GM18858 (cell line): ENCODE measurements around the gene C2orf72.

Experiments
- ATAC-seq: cut with Tn5 transposase; IDR thresholded peaks from one replicate; pipeline ENCODE4 v1.9.1; 2021; ENCODE audit not compliant: unreplicated experiment

C2orf72 gene

DNA sequence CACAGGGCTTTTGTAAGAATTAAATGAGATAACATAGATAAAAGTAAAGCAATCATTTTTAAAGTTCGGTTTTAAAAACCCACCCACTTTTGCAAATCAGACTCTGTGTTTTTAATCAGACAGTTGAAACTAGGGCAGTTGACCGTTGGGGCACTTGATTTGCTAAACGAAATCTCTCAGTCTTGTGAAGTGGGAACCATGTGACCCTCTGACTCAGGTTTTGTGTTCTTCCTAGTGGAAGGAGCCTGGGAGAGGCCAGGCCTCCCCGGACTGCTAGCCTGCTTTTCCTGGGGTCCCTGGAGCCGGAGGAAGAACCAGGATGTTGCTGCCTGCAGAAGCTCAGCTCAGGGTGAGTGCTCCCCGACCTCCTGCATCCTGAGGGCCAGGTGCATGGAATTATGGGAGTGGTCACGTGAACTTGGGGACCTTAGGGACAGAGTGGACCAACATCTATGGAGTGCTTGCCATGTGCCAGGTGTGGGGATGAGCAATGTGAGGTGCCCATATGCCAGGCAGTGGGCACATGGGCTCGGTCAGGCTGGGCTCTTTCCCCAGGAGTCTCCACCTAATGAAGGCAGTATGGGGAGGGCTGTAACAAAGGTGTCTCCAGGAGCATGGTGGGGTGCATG lies 3.9 kb downstream of the C2orf72 start:
- no peak for ATAC-seq

DNA sequence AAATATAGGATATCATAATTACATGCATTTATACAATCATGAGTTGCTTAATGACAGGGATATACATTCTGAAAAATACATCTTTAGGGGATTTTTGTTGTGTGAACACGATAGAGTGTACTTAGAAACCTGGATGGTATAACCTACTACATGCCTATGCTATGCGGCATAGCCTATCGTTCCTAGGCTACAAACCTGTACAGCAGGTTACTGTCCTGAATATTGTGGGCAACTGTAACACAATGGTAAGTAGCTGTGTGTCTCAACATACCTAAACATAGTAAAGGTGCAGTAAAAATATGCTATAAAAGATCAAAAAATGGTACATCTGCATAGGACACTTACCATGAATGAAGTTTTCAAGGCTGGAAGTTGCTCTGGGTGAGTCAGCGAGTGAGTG lies 6.5 kb downstream of the C2orf72 start:
- no peak for ATAC-seq

DNA sequence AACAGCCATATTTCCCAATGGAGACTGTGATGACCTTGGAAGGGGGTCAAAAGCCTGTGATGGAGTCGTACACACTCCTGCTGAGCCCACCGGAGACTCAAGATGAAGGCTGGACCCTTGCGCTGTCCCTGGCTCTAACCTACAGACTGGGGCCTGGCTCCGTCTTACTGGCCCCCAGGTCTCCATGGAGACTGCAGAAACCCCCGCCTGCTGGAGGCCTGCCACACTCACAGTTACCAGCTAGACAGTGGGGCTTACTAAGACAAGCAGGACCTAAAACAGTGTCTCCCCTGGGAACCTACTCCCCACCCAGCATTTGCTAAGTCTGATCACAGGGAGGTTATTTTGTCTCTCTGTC lies 9.6 kb downstream of the C2orf72 start:
- ATAC-seq = no peak

DNA sequence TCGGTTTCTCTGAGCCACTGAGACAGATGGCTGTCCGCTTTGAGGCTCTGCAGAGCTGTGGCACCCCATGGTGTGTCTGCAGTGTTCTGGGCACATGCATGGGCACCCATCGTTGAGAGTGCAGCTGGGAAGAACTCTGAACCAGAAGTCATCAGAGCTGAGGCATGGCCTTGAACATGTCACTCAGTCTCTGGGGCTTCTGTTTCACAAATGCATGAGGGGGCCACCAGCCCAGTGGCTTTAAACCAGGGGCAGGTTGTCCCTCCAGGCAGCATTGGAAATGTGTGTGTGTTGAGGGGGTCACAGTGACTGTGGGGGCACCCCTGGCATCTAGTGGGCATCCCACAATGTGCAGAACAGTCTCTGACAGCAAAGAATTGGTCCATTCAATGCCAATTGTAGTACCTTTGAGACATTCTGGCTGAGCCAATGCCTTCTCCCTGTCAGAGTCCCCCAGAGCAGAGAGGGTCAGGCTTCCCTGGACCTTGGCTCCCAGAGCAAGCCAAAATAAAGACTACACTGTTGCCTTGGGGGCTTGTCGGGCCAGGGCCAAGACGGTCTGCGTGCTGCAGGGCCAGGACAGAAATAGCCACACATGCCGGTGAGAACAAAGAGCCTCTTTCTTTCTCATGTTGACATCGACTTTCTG lies 10.1 kb downstream of the C2orf72 start:
- no peak for ATAC-seq

DNA sequence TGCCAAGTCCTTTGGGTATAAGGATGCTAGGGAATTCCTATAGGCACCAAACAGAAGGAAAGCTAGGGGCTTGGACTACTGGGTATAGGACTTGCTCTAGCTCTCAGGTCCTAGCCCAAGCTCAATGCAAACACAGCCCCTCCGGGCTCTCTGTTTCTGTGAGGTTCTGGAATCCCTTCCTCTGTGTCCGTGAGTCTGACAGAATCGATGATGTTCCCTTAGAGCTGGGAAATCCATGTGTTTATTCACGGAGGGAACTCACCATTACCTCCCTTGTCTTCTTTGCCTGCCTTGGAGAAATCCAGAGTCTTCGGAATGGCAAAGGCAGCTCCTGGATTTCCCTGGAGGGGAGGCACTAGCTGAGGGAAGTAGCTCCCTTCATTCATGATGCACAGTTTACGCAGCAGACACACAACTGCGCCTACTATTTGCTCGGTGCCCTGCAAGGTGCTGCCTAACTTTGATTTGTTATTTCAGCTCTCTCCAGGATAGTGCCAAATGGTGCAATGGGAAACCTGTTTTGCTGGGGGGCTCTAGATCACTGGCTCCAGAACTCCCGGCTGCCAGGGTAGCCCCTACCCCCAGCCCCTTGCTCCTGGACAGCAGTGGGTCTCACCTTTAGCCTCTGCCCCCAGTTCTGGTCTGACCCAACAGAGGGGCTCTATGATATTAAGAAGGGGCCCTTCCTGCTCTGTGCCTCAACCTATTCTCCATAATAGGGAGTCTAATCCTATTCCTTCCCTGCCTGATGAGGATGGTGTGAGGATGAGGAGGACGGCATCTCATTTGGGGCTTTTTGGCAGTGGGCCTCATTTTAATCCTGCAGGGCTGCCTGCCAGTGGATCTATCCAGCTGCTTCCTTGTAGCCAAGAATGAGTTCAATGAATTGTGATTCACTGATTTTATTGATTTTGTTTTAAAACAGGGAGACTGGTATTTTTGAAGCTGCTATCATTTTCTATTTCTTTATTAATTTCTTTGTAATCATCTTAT lies 10.9 kb downstream of the C2orf72 start:
- no peak for ATAC-seq

DNA sequence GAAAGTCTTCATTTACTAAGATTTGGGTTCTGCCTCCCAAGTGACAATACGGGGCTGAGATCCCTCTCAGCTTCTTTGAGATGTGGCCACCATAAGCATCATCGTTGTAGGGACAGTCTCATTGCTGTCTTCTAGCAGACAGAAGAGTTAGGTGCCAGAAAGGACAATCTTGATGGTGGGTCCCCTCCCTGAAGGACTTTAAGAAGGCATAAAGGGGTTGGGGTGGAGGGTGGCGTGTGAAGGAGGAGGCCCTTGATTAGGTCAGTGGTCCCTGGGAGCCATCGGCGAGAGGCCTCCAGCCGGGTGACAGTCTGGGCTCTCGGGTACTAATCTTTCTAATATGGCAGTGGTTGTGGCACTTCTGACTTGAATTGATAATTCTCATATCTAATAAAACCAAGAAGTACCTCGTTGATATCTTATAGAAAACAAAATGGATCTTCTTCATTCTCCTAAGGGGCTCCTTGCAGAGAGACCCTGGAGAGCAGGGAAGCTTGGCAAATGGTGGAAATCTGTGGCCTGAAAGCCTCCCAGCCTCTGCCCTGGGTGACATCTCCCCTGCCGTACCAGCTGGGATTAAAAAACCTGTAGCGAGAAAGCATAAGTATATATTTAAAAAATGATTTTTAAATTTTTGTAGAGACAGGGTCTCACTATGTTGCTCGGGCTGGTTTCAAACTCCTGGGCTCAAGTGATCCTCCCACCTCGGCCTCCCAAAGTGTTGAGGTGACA lies 12.1 kb downstream of the C2orf72 start:
- ATAC-seq = no peak

DNA sequence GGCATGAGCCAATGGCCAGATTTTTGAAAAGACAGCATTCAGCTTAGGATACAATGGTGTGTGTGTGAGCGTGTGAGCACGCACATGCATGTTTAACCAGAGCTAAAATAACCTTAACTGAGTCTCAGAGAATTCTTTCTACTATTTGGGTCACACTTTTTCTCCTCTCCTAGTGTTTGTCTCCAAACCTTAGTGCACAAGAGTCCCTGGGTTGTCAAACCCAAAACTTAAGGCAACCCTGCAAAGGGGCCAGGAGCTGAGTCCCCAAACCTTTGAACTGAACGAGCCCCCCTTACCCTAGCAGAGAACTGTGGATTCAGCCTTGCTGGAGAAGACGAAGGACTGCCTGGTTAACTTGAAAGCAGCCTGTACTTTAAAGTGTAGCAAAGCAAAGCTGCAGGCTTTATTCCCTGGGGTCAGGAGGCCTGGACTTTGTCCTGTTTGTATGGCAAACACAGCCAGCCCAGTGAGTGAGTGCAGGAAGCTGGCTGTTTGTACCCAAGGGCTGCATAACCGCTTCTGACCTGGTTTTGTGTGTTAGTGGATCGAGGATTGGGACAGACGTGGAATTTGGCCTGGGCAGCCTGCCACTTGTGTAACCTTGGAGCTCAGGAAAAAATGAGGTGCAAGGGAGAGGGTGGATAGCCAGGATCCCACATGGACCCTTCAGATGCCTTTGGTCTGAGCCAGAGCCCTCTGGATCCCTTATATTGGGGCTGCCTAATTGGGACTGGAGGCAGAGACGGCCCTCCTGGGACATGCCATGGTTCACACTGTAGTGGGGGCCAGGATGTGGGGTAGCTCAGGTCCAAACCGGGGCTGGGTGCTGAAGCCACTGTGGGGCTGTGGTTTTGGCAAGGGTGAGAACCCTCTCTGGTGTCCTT lies 12.9 kb downstream of the C2orf72 start:
- no peak for ATAC-seq

DNA sequence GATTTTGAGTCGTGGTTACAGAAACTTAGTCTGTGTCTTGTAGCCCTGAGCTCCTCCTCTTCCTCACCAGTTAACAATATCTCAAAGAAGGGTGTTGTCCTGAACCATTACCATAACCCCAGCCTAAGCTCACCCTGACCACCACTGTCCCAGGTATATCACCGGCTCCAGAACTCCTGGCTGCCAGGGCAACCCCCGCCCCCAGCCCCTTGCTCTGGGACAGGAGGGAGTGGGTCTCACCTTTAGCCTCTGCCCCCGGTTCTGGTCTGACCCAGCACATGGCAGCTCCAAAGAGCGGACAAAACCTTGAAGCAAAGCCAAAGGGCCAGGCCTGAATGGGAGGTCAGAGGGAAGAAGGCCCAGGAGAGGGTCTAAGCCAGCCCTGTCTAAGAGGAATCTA lies 13.8 kb downstream of the C2orf72 start:
- no peak for ATAC-seq

DNA sequence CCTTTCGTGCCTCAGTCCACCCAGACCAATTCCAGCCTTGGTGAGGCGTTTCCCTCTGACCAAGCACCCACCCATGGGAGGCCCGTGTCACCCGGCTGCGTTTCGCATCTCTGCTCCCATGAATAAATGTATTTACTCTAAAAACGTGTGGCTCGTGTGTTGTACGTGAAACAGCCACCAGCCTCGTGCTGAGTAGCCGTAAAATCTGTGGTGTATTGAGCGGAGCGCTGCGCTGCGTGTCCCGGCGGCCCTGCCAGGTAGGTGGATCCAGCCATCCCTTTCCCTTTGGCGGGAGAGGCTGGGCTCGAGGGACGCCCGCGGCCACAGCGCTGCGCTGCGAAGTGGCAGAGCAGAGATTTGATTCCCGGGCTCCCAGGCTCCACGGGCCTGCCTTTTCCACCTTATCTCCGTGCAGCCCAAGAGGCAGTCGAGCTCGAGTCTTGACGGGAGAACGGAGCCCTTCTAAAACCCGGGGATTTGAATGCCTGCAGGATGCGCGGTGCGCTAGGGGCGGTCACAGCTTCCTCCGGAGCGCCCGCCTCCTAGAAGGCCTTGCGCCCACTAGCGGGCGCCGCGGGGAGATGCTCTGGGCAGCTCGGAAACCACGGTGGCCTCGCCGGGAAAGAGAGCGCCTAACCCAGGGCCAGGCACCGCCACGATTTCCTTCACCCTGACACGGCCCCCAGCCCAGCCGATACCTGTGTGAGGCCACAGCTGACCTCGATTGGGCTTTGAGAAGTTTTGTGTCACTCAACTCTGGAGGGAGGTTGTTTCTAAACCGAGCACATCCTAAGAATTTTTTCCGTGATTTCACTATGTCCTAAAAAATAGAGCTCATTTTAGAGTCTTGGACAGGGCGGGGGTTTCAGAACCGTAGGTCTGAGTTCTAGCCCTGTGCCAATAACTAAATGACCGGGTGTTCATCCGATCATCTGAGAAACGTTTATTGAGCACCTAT lies 15.4 kb downstream of the C2orf72 start:
- peak; percentile 57 for ATAC-seq

DNA sequence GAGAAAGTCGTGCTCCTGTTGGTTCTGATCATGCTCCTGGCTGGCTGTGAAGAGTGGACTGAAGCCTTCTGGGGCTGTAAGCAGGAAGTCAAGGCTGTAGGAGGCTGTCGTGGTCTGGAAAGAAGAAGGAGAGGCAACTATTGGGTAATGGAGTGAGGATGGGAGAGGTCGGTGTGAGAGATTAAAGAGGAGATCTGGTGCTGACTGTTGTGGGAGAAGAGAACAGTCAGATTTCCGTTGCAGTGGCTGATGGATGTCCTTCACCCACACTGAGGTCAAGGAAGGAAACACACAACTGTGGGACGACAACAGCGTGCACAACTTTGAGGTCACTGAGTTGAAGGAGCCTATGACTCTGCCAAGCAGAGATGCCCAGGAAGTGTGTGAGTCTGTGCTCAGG lies 16.5 kb downstream of the C2orf72 start:
- ATAC-seq = no peak

DNA sequence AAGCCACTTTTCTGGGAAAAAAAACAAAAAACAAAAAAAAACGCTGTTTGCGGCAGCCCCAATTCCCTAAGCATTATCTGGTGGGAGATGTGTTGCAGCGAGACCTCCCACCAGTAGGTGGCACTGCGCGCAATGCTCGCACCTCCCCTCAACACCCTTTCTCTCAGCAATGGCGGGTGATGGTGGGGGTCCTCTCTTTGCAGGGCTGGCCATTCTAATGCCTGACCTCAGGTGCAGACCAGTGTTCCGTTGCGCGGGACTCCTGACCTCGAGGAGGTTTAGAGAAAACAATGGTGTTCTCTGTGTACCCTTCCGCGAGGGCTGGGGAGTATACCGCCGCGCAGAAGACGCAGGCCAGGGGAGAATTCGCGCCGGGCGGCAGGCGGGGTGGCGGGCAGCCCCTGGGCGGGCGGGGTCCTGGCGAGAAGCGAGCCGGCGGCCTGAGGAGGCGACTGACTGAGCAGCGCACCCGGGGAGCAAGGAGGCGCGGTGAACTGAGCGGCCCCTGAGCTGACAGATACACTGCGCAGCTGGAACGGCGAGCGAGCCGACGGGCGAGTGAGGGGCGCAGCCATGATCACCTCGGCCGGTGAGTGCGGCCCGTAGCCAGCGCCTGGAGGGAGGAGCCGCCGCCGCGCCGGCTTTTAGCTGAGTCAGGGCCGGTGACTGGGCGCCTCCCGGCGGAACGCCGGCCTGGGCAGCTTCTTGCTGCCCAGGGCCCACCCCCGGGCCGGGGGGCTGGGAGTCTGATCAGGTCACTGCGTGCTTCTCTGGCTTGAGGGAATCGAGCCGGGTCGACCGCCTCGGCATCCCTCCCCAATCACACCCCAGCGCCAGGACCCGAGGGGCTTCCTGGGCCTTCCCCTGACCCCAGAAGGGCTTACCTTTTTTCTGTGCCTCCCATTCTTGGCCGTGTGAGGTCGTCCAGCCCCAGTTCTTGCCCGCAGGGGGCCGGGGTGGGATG lies 19.4 kb downstream of the C2orf72 start, which contains the start of gene PSMD1:
PSMD1 (plus strand) TSS at position 415 of the 964 bp plus-strand sequence; CDS start at position 574, 159 bp downstream.
- peak; percentile 52 for ATAC-seq

DNA sequence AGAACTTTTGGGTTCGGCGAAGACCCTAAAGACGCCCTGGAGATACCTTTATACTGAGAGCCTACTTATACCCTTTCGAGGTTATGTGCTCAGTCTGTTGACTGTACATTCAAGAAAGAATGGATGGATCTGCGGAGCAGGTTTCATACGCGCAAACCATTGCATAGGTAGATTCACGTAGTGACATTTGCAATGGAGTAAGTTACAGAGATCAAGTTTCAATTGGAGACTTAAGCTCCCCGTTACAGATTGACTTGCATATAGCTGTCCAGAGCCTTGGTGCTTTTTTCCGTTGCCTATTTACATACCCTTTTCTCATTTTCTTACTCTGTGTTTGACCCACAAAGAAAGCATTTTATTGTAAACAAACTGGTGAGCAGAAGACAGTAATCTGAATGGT lies 20.3 kb downstream of the C2orf72 start:
- ATAC-seq = no peak

DNA sequence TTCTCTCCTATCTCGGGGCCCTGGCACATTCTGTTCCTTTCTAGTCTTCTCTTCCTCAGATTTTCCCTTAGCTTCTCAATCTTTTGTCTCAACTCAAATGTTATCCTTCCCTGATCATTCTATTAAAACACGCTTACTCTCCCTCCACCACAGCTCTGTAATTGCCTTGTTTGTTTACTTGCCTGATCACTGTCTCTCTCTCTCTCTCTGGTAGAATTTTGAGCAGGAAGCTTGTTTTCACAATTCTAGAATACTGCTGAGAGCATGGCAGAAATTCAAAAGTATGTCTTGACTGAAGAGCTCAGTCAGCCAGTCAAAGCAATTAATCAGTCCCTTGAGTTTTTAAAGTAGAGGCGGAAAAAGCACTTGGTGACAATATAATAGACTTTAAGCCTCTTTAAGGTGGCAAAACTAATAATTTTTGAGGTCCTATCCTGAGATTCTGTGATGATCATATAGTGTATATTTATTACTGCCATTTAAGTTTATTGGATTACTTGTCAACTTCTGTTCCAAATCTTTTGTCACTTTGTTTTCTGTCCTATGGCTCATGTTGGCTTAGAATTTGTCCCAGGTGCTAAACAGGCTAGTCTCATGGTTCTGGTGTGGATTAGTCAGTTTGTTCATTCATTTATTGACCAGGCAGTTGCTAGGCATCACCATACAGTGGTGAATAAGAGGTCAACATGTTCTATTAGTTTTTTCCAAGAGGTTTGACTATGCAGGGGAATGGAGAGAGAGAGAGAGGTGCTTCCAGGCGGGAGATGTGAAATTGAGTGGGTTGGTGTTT lies 21.6 kb downstream of the C2orf72 start:
- no peak for ATAC-seq

DNA sequence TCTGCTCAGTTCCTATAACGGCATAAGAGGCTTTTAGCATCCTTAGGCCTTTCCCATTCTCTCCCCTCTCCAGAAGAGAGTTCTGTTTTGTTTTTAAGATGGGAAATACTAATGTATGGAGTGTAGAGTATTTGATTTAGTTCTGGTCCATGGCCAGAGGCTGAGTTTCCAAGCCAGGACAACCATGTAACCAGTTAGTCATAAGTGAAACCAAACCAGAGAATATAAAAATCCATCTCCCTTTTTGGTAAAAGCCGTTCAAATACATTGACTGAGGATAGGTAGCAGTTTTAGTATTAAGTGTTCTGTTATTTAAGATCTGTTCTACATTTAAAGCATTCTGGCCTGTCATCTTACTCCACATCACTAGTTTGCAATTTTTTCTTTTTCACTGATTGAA lies 22.4 kb downstream of the C2orf72 start:
- no peak for ATAC-seq

DNA sequence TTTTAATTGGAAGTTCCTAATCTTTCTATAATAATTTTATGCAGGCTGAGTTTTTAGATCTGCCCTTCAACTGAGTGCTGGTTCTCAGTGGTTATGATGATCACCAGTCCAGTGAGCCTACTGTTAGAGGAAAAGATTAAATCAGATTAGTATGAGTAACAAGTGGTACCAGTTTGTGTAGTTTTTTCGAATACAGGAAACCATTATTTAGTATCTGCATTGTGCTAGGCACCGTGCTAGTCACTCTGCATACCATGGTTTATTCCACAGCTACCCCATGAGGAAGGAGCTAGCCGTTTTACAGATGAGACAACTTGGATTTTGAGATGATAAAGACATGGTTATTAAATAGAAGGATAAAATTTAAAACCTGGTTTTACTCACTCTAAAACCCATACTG lies 25.5 kb downstream of the C2orf72 start:
- no peak for ATAC-seq

DNA sequence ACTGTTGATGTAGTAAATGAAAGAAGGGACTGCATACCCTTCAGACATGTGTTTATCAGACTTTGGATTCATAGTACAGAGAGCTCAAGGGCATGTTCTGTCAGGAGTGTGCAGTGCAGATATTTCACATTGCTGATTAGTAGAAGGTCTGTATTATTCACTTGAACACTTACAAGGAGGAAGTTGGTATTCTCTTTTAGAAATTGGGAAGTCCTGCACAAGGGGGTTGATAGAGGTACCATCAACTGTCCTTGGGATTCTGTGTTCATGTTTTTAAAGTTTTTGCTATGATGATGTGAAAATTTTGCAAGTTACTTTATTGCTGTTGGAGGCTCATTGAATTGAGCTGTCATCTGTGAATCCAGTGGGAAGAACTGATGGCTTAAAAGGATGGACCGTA lies 26.0 kb downstream of the C2orf72 start:
- no peak for ATAC-seq

DNA sequence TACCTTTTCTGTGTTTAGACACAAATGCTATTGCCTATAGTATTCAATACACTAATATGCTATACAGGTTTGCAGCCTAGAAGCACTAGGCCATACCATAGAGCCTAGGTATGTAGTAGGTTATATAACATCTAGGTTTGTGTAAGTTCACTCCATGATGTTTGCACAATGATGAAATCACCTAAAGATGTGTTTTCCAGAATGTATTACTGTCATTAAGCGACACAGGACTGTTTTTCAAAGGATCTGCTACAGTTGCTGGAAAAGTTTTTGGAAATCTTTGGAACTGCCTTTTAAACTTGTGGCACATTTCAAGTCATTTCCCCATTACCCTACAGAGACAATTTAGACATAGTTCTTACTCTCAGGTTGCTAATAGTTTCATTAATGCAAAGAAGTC lies 28.6 kb downstream of the C2orf72 start:
- no peak for ATAC-seq
